Measurements from ENCODE around the gene GALNT16.

The GALNT16 gene

DNA sequence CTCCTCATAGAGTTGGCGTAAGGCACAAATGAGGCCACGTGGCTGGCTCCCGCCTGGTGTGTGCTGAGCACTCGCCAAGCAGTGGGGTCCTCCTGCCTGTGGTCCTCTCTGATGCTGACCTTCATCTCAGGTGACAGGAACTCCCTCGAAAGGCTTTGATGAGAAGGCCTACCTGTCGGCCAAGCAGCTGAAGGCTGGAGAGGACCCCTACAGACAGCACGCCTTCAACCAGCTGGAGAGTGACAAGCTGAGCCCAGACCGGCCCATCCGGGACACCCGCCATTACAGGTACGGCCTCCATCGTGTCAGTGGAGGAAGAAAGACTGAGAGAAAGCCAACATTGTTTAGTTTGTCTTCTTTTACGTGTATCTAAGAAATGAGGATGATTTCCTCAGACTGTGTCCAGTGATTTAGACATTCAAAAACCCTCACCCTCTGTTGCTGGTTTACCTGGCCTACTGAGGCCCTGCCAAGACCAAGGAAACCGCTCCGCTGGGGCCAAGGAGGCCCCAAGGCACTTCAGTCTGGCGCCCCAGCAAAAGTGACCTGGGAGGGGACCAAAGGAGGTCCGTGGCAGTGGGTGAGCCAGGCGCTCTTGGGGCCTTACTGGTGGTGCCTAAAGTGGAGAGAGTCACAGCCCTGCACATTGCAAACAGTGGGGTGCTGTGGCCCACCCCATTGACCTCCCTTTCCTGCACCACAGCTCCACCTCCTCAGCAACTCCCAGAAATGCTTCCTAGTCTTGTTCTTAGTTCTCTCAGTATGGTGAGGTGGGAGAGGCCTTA, 60.8 kb downstream of the GALNT16 start:
- Histone ChIP-seq H3K27me3 (ENCODE audit: control insufficient read depth in 5 of 5, insufficient read depth in 4 of 5, low read length in 5 of 5) (peaks cover 0 to 3% (median 0%) of the 10 kb centered on the region in 5 donors), H3K9me3 (ENCODE audit: control insufficient read depth in 5 of 5, low read length in 5 of 5) (no peaks in the 10 kb centered on the region), H3K36me3 (ENCODE audit: control insufficient read depth in 5 of 5, insufficient read depth in 5 of 5, low read length in 5 of 5) (peaks cover 0 to 6% (median 0%) of the 10 kb centered on the region in 5 donors), H3K9ac (ENCODE audit: low read length in 5 of 5) (no peak overlapping the region), H3K4me3 (ENCODE audit: low read depth in 1 of 5, low read length in 5 of 5) (no peak overlapping the region), H3K27ac (ENCODE audit: low read depth, low read length) (no peak overlapping the region), H3K4me1 (ENCODE audit: control insufficient read depth in 5 of 5, insufficient read depth in 5 of 5, low read length in 5 of 5) (peaks cover 9 to 37% (median 29%) of the 10 kb centered on the region in 5 donors)

DNA sequence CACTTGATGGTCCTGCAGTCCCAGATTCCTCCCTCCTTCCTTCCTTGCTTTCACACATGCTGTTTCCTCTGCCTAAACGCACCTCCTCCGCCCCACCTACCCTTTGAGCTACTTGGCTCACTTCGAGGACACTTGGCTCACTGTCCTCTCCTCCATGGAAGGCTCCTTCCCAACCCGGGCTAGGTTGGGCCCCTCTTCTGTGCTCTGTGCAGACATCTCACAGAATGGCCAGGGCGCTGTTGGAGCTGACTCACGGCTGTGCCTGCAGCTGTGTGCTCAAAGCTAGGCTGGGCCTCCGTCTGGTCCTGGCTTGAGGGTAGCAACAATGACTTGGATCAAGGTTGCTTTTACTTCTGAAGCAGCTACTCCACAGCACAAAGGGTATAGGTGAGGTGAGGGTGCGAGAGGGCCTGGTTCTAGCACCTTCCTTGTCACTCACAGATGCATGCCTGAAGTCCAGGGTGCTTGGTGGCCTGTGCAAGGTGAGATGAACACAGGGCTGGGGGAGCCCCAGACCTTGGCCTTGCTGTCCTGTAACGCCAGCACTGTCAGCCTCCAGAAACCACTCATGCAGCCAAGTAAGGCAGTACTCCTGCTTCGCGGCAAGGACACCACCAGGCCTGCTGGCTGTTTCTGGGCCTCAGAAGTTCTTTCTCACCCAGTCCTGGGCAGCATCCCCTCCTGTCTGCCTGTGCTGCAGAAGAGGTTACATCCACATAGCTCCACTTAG, 61.8 kb downstream of the GALNT16 start:
- Histone ChIP-seq H3K27ac (ENCODE audit: low read depth, low read length) (no peak overlapping the region), H3K9me3 (ENCODE audit: control insufficient read depth in 5 of 5, low read length in 5 of 5) (no peaks in the 10 kb centered on the region), H3K36me3 (ENCODE audit: control insufficient read depth in 5 of 5, insufficient read depth in 5 of 5, low read length in 5 of 5) (peaks cover 0 to 11% (median 4%) of the 10 kb centered on the region in 5 donors), H3K27me3 (ENCODE audit: control insufficient read depth in 5 of 5, insufficient read depth in 4 of 5, low read length in 5 of 5) (peaks cover 0 to 5% (median 3%) of the 10 kb centered on the region in 5 donors), H3K9ac (ENCODE audit: low read length in 5 of 5) (no peak overlapping the region), H3K4me3 (ENCODE audit: low read depth in 1 of 5, low read length in 5 of 5) (no peak overlapping the region), H3K4me1 (ENCODE audit: control insufficient read depth in 5 of 5, insufficient read depth in 5 of 5, low read length in 5 of 5) (peaks cover 9 to 30% (median 25%) of the 10 kb centered on the region in 5 donors)

DNA sequence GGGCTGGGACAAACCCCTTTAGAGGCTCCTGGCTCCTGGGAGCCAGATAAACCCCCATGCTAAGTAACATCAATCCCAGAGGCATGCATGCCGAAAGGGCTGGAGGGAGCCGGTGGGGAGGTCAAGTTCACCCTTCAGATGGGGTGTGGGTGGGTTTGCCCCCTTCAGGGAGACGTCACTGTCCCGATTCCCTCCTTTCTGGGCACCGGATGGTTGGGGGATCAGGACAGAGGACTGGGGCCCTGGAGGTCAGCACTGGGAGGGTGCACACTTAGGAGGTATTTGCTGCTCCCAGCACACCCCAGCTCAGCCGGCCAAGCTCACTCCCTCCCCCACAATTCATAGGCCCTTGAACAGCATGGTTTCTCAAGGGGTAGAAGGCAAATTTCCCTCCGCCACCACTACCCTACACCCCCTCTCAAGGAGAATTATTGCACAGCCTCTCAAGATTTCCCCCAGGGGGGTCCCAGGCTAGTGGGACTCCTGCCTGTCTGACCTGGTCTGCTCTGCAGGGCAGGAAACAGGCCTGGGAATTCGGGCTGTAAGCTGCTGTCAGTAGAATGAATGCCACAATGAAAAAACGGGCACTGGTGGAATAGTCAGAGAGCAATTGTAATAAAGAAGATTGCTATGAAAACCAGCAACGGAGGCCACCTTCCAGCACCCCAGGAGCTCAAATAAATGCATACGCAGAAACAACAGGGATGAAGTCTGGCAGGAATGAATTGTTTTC, 63.5 kb downstream of the GALNT16 start:
- Histone ChIP-seq H3K27me3 (ENCODE audit: control insufficient read depth in 5 of 5, insufficient read depth in 4 of 5, low read length in 5 of 5) (peaks cover 0 to 5% (median 3%) of the 10 kb centered on the region in 5 donors), H3K36me3 (ENCODE audit: control insufficient read depth in 5 of 5, insufficient read depth in 5 of 5, low read length in 5 of 5) (peaks cover 0 to 17% (median 4%) of the 10 kb centered on the region in 5 donors), H3K4me3 (ENCODE audit: low read depth in 1 of 5, low read length in 5 of 5) (no peak overlapping the region), H3K27ac (ENCODE audit: low read depth, low read length) (no peak overlapping the region), H3K4me1 (ENCODE audit: control insufficient read depth in 5 of 5, insufficient read depth in 5 of 5, low read length in 5 of 5) (peaks cover 0 to 13% (median 10%) of the 10 kb centered on the region in 5 donors), H3K9ac (ENCODE audit: low read length in 5 of 5) (no peak overlapping the region), H3K9me3 (ENCODE audit: control insufficient read depth in 5 of 5, low read length in 5 of 5) (no peaks in the 10 kb centered on the region)

DNA sequence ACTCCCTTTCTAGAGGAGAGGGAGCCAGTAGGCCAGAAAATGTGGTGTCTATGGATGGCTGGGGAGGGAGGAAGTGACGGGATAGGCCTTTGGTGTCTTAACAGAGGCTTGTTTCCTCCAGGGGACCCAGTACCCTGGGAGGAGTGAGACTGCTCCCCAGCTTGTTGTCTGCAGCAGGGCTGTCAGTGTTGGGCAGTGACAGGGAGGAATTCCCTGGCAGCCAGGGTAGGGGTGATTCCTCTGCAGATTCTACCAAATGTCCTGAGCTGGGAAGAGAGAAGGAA, 64.0 kb downstream of the GALNT16 start:
- H3K4me3 ChIP-seq (ENCODE audit: low read depth in 1 of 5, low read length in 5 of 5) = no peak overlapping the region

DNA sequence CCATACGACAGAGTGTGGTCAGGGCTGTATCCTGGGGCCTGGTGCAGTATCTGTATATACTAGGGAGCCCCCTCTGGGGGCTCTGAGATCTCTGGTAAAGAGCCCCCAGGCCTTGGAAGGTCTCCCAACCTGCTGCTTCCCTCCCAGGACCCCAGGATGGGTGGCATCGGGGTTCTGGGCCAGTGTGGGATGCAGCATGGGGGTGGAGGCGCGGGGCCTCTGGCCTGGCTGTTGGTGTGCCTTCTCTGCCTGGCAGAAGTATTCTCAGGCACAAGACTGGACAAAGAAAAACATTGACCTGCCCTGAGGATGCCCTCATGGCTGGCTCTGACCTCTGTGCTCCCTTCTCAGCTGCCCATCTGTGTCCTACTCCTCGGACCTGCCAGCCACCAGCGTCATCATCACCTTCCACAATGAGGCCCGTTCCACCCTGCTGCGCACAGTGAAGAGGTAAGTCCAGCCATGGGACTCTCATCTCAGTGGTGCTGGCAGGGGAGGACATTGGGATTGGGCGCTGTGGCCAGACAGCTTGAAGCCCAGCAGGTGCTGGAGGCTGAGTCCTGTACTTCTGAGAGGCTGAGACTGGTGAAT, 64.5 kb downstream of the GALNT16 start:
- Histone ChIP-seq H3K4me3 (ENCODE audit: low read depth in 1 of 5, low read length in 5 of 5) (no peak overlapping the region), H3K9me3 (ENCODE audit: control insufficient read depth in 5 of 5, low read length in 5 of 5) (no peaks in the 10 kb centered on the region), H3K27me3 (ENCODE audit: control insufficient read depth in 5 of 5, insufficient read depth in 4 of 5, low read length in 5 of 5) (peaks cover 0 to 5% (median 3%) of the 10 kb centered on the region in 5 donors), H3K27ac (ENCODE audit: low read depth, low read length) (no peak overlapping the region), H3K9ac (ENCODE audit: low read length in 5 of 5) (no peak overlapping the region), H3K36me3 (ENCODE audit: control insufficient read depth in 5 of 5, insufficient read depth in 5 of 5, low read length in 5 of 5) (peaks cover 0 to 17% (median 4%) of the 10 kb centered on the region in 5 donors), H3K4me1 (ENCODE audit: control insufficient read depth in 5 of 5, insufficient read depth in 5 of 5, low read length in 5 of 5) (peaks cover 0 to 12% (median 10%) of the 10 kb centered on the region in 5 donors)

More for the DNA sequence above, 64.0 kb downstream of the GALNT16 start:
- Histone ChIP-seq H3K9me3 (ENCODE audit: control insufficient read depth in 5 of 5, low read length in 5 of 5) (no peaks in the 10 kb centered on the region), H3K4me1 (ENCODE audit: control insufficient read depth in 5 of 5, insufficient read depth in 5 of 5, low read length in 5 of 5) (peaks cover 0 to 12% (median 10%) of the 10 kb centered on the region in 5 donors), H3K9ac (ENCODE audit: low read length in 5 of 5) (no peak overlapping the region), H3K36me3 (ENCODE audit: control insufficient read depth in 5 of 5, insufficient read depth in 5 of 5, low read length in 5 of 5) (peaks cover 0 to 17% (median 4%) of the 10 kb centered on the region in 5 donors), H3K27me3 (ENCODE audit: control insufficient read depth in 5 of 5, insufficient read depth in 4 of 5, low read length in 5 of 5) (peaks cover 0 to 5% (median 3%) of the 10 kb centered on the region in 5 donors), H3K27ac (ENCODE audit: low read depth, low read length) (no peak overlapping the region)

DNA sequence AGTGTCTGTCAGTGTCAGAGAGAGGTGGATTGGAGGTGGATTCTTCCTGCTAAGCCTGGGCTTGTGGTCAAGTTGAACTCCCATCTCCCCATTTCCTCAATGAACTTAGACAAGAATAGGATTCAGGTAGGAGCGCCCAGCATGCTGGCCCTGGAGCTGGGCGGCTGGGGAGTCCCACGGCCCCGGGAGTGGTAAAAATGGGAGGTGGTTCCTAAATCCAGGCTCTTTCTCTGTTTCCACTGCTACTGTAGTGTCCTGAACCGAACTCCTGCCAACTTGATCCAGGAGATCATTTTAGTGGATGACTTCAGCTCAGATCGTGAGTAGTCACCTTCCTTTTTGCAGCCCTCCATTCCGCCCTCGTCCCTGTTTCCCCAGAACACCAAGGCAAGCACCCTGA, 65.1 kb downstream of the GALNT16 start:
- Histone ChIP-seq H3K4me3 (ENCODE audit: low read depth in 1 of 5, low read length in 5 of 5) (no peak overlapping the region), H3K4me1 (ENCODE audit: control insufficient read depth in 5 of 5, insufficient read depth in 5 of 5, low read length in 5 of 5) (peaks cover 0 to 12% (median 10%) of the 10 kb centered on the region in 5 donors), H3K36me3 (ENCODE audit: control insufficient read depth in 5 of 5, insufficient read depth in 5 of 5, low read length in 5 of 5) (peaks cover 0 to 17% (median 4%) of the 10 kb centered on the region in 5 donors), H3K27me3 (ENCODE audit: control insufficient read depth in 5 of 5, insufficient read depth in 4 of 5, low read length in 5 of 5) (peaks cover 0 to 5% (median 0%) of the 10 kb centered on the region in 5 donors), H3K27ac (ENCODE audit: low read depth, low read length) (no peak overlapping the region), H3K9ac (ENCODE audit: low read length in 5 of 5) (no peak overlapping the region), H3K9me3 (ENCODE audit: control insufficient read depth in 5 of 5, low read length in 5 of 5) (no peaks in the 10 kb centered on the region)

DNA sequence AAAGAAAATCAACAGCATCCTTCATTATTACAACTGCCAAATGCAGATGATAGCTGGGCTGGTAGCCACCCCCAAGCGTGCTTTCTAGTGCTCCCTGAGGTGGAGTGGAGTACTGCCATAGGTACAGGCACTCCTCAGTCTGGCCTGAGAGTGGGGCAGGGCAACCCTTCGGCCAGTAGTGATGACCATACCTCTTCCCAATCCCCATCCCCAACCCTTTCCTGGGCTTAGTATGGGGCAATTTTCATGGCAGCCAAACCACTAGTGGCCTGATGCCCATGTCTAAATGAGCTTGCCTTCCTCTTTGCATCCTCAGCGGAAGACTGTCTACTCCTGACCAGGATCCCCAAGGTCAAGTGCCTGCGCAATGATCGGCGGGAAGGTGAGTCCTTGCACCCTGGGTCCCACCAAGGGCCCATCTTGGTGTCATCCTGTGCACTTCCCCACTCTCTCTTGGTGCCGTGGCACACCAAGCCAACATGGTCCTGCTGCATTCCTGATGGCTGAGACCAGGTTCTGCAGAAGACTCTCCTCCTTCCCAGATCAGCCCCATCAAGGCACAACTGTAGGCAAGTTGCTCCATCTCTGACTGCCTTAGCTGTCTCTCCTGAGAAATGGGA, 65.8 kb downstream of the GALNT16 start:
- Histone ChIP-seq H3K9me3 (ENCODE audit: control insufficient read depth in 5 of 5, low read length in 5 of 5) (no peaks in the 10 kb centered on the region), H3K4me1 (ENCODE audit: control insufficient read depth in 5 of 5, insufficient read depth in 5 of 5, low read length in 5 of 5) (peaks cover 0 to 12% (median 10%) of the 10 kb centered on the region in 5 donors), H3K27ac (ENCODE audit: low read depth, low read length) (no peak overlapping the region), H3K36me3 (ENCODE audit: control insufficient read depth in 5 of 5, insufficient read depth in 5 of 5, low read length in 5 of 5) (peaks cover 0 to 17% (median 4%) of the 10 kb centered on the region in 5 donors), H3K9ac (ENCODE audit: low read length in 5 of 5) (no peak overlapping the region), H3K27me3 (ENCODE audit: control insufficient read depth in 5 of 5, insufficient read depth in 4 of 5, low read length in 5 of 5) (peaks cover 0 to 5% (median 0%) of the 10 kb centered on the region in 5 donors), H3K4me3 (ENCODE audit: low read depth in 1 of 5, low read length in 5 of 5) (no peak overlapping the region)

DNA sequence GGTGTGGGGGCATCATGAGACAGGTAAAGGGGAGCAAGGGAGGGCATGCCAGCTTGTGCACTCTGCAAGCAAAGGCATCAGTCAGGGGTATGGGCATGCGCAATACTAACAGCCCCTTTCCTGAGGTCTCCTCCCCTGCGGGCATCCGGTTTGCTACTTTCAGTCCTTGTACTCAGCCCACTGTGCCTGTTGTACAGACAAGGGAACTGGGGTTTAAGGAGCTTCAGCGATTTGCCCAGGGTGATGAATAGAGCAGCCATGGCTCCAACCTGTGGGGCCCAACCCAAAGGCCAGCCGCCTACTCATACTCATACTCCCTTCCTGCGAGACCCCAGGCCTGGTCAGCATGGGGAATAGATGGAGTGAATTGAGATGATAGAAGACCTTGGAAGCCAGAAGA, 66.7 kb downstream of the GALNT16 start:
- Histone ChIP-seq H3K4me3 (ENCODE audit: low read depth in 1 of 5, low read length in 5 of 5) (no peak overlapping the region), H3K27me3 (ENCODE audit: control insufficient read depth in 5 of 5, insufficient read depth in 4 of 5, low read length in 5 of 5) (peaks cover 0 to 5% (median 0%) of the 10 kb centered on the region in 5 donors), H3K36me3 (ENCODE audit: control insufficient read depth in 5 of 5, insufficient read depth in 5 of 5, low read length in 5 of 5) (peaks cover 0 to 17% (median 4%) of the 10 kb centered on the region in 5 donors), H3K9me3 (ENCODE audit: control insufficient read depth in 5 of 5, low read length in 5 of 5) (no peaks in the 10 kb centered on the region), H3K4me1 (ENCODE audit: control insufficient read depth in 5 of 5, insufficient read depth in 5 of 5, low read length in 5 of 5) (peaks cover 0 to 6% (median 4%) of the 10 kb centered on the region in 5 donors), H3K9ac (ENCODE audit: low read length in 5 of 5) (no peak overlapping the region), H3K27ac (ENCODE audit: low read depth, low read length) (no peak overlapping the region)

DNA sequence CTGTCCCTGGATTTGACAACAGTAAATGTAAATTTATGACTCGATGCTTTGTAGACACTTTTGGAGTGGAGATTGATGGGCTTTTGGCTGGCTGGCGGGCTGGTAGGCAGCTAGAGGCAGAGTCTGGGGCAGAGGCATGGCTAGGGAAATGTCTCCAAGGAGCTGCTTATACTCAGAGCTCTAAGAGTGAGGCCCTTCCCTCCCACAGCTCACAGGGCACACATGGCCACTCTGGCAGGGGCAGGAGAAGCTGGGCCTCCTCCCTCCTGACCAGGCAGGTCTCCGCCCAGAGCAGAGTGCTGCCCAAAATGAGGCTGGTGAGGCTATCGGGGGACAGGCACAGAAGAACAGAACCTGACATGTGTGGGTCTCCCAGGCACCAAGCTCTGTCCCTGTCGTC, 67.5 kb downstream of the GALNT16 start:
- Histone ChIP-seq H3K27me3 (ENCODE audit: control insufficient read depth in 5 of 5, insufficient read depth in 4 of 5, low read length in 5 of 5) (peaks cover 0 to 5% (median 0%) of the 10 kb centered on the region in 5 donors), H3K27ac (ENCODE audit: low read depth, low read length) (no peak overlapping the region), H3K4me3 (ENCODE audit: low read depth in 1 of 5, low read length in 5 of 5) (no peak overlapping the region), H3K9me3 (ENCODE audit: control insufficient read depth in 5 of 5, low read length in 5 of 5) (no peaks in the 10 kb centered on the region), H3K36me3 (ENCODE audit: control insufficient read depth in 5 of 5, insufficient read depth in 5 of 5, low read length in 5 of 5) (peaks cover 0 to 17% (median 4%) of the 10 kb centered on the region in 5 donors), H3K9ac (ENCODE audit: low read length in 5 of 5) (no peak overlapping the region), H3K4me1 (ENCODE audit: control insufficient read depth in 5 of 5, insufficient read depth in 5 of 5, low read length in 5 of 5) (no peaks in the 10 kb centered on the region)

Data from subcutaneous abdominal adipose tissue (tissue), 5 donors.